ENCODE results near the gene MAPK8IP1. TPM values are rescaled to one million over a fixed set of nuclear protein-coding genes. Genes with fewer than 3 reads are reported as not detected.

Gene MAPK8IP1
- total RNA-seq, 1 experiment from 2014 or later = 3.0 TPM

DNA sequence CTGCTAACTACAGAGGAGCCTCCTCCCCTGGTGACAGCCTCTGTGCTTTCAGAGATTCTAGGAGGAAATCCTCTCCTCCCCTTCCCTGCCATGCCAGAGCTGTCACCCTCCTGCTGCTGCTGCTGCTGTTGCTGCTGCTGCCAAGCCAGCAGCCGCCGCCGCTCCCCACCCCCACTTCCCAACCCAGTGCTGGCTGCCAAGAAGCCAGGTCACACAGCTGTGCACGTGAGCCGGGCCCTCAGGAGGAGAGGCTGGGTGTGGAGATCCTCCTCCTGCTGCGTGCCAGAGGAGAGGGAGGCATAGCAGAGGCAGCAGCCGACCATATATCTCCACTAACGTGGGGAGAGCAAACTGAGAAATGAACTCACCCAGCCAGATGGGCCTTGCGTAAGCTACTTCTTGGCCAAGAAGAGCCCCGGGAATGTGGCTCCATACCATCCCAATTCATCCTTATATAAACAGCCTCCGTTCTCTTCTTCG lies 25.8 kb upstream of the MAPK8IP1 start:
- DNase-seq (ENCODE audit: low read depth) = no peak

DNA sequence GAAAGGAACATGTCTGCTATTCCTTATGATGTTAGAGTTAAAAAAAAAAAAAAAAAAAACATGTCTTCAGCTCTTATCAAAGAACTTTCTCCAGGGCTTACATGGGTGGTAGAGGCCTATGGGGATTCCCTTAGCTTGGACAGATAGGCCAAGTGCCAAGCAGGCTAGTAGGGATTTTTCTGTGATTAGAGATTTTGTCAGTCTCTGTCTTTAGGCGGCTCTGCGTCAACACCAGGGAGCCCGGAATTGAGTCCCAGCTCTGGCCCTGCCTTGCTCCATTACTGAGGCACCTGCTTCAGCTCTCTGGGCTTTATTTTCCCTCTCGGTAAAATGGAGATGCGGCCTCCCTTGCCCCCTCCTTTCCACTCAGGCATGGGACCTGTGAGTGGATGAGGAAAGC lies 25.1 kb upstream of the MAPK8IP1 start:
- no peak for DNase-seq (ENCODE audit: low read depth)

DNA sequence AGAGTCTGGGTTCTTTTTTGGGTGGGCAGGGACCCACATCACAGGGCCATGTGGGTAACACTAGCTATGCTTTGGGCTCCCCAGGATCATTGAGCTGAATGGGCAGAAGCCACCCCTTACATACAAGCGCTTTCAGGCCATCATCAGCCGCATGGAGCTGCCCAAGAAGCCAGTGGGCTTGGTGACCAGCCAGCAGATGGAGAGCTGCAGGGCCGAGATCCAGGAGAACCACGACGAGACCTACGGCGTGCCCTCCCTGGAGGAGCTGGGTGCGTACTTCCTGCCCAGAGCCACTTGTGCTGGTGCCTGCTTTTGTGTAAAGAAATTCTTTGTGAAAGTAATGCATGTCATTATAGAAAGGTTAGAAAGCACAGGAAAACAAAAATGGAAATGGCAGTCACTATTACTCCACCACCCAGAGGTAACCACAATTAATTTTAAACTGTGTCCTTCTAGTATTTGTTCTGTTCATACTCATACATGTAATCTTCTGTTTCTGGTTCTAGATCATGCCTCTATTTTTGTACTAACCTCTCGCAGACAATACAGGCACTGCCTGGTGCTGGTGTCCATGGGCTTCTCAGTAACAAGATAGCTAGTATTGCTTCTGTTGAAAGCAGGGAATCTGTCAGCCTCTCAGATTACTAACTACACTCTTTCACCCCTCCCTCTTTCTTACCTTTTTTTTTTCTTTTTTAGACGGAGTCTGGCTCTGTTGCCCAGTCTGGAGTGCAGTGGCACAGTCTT lies 24.5 kb upstream of the MAPK8IP1 start:
- no peak for DNase-seq (ENCODE audit: low read depth)

DNA sequence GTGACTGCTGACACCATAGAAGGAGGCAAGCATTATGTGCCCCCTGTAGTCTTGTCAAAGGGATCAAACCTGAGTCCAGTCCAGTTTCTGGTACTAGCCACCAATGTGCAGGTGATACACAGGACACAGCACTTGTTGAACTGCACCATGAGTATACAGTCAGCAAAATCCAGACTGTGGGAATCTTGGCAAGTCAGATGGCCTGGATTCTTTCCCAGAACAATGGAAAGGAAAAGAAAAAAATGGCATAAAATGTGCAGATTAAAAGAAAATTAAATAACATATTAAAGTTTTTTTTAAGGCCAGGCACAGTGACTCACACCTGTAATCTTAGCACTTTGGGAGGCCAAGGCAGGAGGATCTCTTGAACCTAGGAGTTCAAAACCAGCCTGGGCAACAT lies 21.4 kb upstream of the MAPK8IP1 start:
- DNase-seq (ENCODE audit: low read depth) = no peak

DNA sequence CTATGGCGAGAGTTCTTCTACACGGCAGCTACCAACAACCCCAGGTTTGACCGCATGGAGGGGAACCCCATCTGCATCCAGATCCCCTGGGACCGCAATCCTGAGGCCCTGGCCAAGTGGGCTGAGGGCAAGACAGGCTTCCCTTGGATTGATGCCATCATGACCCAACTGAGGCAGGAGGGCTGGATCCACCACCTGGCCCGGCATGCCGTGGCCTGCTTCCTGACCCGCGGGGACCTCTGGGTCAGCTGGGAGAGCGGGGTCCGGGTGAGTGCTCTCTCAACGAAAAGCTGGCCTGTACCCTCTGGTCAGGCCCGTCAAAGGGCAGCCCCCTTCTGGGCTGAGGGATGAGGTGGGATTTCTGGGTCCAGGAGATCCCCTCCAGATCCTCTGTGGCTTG lies 15.9 kb upstream of the MAPK8IP1 start:
- no peak for DNase-seq (ENCODE audit: low read depth)

DNA sequence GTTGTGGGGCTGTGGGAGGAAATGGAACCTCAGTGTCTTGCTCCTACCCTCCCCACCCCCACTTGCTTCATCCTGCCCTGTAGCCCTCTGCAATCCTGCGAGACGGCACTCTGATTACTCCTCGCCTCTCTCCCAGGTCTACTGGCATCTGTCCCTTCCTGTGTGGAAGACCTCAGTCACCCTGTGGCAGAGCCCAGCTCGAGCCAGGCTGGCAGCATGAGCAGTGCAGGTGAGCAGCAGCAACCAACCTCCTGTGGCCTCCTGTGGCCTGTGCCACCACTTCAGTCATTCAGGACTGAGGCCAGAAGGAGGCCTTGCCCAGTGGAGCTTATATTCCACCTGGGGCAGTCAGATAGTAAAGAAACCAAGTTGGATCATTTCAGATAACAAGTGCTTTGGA lies 14.7 kb upstream of the MAPK8IP1 start:
- DNase-seq (ENCODE audit: low read depth) = no peak

DNA sequence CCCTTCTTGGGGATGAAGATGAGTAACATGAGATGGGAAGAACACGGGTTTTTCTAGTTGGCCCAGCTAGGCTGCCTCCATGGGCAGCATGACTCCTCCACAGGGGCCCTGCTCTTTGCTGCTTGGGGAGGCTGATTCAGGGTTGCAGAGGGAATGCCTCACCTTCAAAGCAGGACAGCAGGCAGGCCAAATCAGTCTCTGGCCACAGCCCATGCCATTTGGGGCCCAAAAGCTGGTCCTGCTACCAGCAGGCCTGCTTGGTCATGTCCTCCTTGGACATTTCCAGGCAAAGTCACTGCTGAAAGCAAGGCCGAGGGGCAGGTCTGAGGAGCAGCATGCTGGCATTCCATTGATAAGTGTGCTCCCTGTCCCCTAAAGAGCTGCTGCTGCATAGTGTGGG lies 13.8 kb upstream of the MAPK8IP1 start:
- DNase-seq (ENCODE audit: low read depth) = no peak

DNA sequence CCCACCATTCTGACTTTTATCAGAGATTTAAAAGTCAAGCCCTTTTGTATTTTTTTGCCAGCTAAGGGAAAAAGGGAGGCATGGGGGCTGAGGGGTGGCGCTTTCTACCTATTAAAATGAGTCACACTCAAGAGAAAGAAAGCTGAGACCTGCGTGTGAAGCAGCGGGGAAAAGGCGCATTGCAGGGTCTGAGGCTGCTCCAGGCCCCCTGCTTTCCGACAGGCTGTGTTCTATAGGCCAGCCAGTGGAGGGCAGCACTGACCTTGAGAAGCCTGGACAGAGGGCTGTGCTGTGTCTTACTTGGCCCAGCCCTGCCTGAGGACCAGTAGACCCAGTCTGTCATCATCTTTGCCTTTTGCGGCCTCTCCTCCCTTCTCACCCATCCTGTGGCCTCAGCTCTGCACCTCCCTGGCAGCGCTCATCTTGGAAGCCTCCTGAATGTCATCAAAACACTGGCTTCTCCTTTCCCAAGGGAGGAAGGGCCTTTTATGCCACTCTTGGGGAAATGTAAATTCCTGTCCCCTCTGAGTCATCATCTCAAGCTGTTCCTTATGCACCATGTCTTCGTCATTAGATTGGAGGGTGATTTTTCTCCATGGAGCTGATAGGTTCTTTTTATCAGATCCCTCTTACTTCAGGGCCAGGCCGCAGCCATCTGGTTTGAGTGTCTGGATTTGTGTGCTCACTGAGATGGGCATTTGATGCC lies 12.6 kb upstream of the MAPK8IP1 start:
- peak; percentile 86 for DNase-seq (ENCODE audit: low read depth)

DNA sequence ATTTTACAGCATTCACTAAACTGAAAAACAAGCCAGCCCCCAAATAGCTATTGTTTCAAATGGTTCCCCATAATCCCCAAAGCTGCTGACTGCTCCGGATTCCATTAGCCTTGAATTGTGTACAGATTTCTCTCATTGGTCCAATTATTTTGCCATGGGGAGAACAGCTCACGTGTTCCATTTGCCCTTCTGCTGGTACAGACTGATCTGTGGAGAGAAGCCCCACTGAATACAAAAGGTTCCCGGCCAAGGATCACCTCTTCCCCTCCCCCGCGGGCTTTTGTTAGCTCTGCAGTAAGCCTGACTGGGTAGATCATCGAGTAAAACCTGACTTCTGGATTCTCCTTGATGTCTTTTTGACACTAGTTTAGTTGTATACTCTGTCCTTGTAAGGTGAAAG lies 9.1 kb upstream of the MAPK8IP1 start:
- DNase-seq (ENCODE audit: low read depth) = no peak

DNA sequence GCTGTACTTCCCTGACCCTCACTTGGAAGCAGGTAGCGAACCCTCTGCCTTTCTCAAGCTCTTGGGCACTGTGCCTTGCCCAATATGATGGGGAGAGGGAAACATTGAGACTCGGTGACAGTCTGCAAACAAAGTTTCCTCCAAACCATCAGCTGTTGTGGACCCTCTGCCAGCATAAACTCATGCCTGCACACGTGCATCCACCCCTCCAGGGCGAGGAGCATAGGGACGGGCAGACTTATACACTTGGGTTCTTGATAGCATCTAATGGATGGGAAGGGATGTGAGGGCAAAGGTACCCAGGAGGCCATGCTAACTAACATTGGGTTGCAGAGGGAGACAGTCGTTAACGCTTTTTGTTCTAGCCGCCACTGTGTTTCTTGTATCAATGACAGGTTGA lies 8.2 kb upstream of the MAPK8IP1 start:
- no peak for DNase-seq (ENCODE audit: low read depth)

DNA sequence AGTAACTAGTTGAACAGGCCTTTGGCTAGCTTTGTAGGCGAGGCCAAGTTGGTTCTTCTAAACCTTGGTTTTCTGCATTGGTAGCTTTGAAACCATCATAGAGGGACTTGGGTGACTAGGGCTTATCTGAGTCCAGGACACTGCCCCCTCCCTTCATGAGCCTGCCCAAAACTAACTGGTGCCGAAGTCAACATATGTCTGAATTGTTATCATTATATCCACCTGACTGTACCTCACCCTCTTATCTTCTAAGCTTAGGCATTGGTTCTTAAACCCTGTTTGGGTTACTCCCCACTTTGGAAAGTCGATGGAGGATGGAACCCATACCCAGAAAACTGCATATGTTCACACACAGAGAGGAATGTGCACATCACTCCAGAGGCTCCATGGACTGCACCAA lies 7.6 kb upstream of the MAPK8IP1 start:
- no peak for DNase-seq (ENCODE audit: low read depth)

DNA sequence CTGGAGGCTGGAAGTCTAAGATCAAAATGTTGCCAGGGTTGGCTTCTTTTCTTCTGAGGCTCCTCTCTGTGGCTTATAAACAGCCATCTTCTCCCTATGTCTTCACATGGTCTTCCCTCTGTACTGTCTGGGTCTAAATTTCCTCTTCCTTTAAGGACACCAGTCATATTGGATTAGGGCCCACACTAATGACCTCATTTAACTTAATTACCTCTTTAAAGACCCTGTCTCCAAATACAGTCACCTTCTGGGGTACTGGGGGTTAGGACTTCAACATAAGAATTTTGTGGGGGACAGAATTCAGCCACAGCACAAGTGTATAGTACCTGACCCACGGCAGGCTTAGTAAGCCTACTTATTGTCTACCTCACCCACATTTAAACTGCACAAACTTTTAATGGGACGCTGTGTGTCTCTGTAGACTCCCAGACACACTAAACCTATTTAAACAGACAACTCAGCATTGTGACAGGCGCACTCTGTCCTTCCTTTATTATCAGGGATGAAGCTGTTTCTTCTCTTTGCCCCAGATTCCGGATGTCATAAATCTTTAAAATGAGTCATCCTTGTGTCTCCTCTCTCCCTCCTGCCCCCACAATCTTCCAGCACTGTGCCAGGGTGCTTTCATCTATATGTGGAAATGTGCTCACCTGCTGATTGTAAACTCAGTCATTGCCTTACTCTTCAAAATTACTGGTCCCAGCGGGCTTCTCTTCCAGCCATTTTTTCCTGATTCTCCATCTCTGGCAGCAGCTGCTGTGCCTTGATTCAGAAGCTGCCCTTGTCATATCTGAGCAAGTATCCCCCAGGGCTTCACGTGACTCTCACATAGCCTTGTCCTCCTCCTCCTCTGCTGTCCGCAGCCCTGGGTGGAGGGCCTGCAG lies 5.4 kb upstream of the MAPK8IP1 start:
- peak; percentile 77 for DNase-seq (ENCODE audit: low read depth)

DNA sequence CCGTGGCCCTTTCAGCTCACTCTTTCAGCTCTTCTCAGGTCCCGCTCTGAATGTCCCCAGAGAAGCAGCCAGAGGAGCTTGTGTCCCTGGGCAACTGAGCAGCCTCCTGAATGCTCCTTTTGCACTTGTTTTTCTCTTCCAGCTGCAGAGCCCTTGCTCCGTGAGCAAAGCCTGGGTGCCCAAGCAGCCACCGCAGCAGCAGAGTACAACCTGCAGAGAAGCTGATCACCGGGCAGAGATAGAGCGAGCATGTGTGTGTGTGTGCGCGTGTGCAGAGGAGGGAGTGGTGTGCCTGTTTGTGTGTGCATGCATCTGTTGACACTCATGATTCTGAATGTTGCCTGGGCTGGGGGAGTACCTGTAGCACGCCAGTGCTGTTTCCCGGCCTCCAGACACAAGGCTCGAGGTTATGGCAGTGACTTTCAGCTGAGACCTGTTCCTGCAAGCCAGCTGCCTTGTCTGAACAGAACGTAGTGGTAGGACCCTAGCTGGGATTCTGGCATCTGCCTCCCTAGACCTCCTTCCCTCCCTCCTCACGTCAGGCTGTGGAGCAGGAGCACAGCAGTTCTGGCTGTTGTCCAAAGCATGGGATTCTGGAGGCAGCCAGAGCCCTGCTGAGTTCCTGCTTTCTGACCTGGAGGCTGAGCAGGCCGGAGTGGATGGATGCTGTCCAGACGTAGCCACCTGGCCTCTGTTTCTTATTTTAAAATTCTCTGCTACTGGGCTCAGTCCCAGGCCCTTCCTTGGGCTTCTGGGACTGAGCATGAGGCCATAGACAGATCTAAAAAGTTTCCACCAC lies 4.5 kb upstream of the MAPK8IP1 start:
- no peak for DNase-seq (ENCODE audit: low read depth)

DNA sequence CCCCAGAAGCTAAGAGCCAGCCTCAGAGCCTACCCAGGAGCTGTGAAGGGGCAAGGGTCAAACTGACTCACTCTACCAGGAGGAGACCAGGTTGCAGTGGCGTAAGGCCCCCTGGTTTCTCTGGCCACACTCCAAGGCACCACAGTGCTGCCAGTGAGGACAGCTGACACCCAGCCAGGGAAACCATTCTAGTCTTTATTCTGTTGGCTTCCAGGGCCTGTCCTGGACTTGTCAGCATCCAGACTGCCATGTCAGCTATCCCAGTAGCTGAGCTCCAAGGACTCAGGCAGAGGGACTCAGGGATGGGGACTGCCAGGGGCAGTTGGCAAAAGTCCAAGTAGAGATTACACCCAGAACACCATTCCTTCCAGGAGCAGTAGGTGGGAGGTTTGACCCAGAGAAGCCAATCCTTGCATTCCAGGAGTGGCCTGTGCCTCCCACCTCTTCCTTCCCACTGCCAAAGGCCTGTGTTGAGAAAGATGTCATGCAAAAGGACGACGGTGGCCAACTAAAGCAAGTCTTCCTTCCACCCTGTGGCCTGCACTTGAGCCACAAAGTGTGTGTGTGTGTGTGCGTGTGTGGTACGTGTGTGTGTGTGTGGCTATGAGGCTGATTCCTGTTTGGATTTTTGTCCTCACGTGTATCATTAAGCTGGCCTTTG lies 3.6 kb upstream of the MAPK8IP1 start:
- peak; percentile 21 for DNase-seq (ENCODE audit: low read depth)

DNA sequence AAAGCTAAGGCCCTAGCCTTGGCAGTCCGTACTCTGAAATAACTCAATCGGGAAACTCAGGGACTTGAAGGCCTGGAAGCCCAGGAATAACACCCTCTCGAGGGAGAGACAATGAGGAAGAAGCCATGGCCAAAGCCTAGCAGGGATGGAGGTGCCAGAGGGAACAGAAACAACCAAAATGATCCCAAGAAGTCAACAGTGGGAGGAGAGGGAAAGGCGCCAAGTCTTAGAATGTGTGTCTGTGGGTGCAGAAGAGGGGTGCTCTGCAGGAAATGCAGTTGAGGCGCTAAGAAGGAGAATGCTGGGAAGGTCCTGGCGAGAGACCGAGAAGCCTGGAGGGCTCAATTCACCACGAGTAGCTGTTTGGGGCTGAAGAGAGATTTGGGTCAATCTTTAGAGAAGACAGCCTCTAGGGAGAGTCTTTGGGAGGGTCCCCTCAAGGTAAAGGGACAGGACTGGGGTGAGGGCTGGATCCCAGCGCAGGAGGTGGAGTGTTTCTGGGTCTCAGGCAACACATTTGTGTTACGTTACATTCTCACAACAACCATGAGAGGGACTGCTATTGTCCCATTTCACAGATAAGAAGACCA lies 760 bp upstream of the MAPK8IP1 start:
- no peak for DNase-seq (ENCODE audit: low read depth)

DNA sequence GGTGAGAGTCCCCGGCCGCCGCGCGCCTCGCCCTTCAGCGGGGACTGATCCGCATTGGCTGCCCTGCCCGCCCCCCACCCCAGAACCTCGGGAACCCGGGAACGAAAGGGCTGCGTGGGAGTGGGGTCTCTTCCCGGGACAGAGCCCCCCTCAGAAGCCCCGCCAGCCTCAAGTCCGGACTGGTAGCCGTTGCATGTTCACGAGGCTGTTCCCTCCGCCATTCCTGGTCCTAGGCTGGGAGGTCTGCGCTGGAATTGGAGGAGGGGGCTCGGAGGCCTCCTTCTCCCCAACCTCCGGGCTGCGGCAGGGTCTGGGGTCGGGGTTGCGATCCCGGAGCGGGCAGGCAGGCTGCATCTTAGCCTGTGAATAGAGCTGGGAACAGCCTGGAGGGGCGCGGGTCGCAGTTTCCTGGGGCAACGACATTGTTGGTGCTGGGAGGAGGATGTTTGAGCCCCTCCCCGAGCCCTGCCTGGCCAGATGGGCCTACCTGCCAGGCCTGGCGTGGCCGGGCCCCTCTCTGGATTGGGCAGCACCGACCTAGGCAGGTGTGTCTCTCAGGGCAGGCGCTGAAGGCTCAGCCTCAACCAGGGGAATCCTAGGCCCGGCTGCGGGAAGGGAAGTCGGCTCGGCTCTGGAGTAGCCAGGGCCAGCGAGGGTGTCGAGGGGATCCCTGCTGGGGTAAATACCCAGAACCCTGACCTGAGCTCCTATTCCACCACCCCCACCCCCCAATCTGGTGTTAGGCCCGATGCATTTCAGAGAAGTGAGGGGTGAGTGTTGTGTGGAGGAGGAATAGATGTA lies 670 bp downstream of the MAPK8IP1 start:
- DNase-seq (ENCODE audit: low read depth) = no peak

DNA sequence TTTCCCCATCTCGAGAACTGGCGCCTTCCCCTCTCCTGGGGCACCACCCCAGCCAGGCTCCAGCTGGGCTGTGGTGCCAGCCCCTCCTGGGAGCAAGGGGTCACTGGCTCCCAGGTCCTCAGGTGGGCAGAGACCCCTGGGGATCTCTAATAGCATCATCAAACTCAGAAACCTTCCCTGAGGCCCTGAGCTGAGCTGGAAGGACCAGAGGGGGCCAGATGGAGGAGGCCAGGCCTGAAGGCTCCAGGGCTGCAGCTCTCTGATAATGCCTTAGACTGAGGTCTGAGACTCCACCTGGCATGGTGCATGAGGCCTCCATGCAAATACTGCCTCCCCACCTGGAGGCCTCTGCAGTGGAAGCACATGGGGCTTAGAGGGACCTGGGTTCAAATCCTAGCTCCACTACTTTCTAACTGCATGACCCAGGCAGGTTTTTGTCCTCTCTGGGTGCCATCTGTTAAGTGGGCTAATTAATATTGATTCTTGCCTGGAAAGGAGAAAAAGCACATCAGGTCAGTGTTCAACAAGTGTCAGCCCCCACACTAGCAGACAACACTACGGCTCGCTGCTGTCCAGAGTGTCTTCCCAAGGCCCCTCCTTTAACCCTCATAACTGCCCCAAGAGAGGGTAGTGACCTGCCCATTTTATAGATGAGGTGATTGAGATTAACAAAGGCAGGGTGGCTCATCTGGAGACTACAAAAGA lies 1.5 kb downstream of the MAPK8IP1 start:
- no peak for DNase-seq (ENCODE audit: low read depth)

DNA sequence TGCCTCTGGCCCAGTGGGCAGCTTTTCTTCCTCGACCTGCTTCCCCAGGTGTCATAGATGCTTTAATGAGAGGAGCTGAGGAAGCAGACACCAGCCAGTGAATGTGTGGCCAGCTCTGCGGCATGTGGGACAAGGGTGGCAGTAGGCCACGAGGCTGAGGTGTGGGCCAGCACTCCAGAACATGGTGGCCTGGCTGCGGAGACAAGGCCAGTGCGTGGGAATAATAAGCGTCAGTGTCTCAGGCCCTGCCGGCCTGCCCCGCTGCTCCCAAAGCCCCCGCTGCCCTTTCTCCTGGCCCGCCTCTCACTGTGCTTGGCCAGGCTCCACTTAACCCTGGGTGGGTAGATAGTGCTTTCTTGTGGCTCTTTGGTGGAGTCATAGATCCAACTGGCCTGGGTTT lies 2.1 kb downstream of the MAPK8IP1 start:
- no peak for DNase-seq (ENCODE audit: low read depth)

DNA sequence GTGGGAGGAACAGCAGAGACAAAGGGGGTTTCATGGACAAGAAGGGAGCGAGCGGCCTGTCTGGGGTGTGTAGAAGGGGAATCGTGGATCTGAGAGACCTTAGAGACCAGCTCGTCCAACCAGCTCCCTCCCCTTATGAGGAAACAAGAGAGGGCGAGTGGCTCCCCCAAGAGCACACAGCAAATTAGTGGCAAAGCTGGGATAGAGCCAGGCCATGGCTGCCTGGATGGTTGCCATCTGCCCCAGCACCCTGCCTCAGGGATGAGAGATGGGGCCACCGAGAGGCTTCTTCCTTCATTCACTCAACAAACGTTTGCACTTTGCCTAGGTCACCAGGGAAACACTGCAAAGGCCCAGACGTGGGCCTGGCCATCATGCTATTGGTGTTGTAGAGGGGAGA lies 4.1 kb downstream of the MAPK8IP1 start:
- no peak for DNase-seq (ENCODE audit: low read depth)
